Measurements from ENCODE around the gene ALAS1.

- TF ChIP-seq POLR2A (IDR thresholded peaks at IDR 0.05; ENCODE audit: low read depth, low read length) (no peak), POLR2AphosphoS5 (IDR thresholded peaks at IDR 0.05; ENCODE audit: low read depth, low read length) (no peak), TAF1 (IDR thresholded peaks at IDR 0.05; ENCODE audit: low read depth, low read length) (no peak), SPI1 (IDR thresholded peaks at IDR 0.05; ENCODE audit: low read depth, low read length) (no peak)
These were observed 22.5 kb downstream of the ALAS1 start for GRCh38 chr3:52220380-52221026.
